ENCODE measurements around the gene TEKT2.

TEKT2 gene

DNA sequence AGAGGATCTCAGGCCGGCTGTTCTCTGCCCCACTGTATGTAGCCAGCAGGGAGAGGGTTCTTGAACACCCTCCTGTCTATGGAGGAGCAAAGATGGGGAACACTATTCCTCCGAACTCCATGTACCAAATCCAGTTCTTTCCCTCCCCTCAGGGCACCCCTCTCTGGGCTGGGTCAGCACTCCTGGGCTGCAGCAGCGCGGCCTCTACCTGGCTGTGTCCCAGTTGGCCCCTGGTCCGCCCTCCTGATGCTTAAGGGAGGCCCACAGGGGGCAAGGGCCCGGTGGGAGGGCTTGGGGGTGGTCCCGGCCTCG is 4.3 kb downstream of the TEKT2 start:
- DNase-seq: no peak

DNA sequence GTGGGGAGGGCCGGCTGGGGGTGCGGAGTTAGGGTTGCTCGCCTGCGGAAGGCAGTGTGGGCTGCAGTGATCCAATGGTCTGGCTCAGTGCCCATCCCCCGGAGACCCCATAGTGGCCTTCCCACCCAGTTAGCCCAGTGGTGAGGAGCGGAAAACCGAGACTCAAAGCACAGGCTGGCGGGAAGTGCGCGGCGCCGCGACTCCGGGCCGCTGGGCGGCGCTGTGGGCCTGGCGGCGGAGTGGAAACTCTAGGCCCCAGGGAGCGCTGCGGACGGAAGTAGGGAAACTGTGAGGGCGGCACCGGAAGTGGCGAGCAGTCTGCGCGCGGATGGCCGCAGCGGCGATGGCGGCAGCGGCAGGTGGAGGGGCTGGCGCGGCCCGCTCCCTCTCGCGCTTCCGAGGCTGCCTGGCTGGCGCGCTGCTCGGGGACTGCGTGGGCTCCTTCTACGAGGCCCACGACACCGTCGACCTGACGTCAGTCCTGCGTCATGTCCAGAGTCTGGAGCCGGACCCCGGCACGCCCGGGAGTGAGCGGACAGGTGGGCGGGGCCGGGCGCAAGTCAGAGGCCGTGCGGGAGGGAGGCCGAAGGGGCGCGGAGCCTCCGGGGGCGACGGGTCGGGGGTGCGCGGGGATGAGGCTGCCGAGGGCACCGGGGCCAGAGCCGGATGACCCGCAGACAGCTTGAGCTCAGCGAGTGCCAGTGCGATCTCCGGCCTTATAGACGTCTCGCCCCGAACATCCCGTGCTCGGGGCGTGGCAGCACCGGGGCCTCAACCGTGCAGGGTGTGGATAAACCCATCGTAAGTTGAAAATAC is 4.9 kb downstream of the TEKT2 start, which contains the start of gene ADPRS:
Gene ADPRS (plus strand): TSS at position 316 of the 816 bp plus-strand sequence. CDS start 13 bp downstream, at position 329.
- DNase-seq: peak; percentile 93

DNA sequence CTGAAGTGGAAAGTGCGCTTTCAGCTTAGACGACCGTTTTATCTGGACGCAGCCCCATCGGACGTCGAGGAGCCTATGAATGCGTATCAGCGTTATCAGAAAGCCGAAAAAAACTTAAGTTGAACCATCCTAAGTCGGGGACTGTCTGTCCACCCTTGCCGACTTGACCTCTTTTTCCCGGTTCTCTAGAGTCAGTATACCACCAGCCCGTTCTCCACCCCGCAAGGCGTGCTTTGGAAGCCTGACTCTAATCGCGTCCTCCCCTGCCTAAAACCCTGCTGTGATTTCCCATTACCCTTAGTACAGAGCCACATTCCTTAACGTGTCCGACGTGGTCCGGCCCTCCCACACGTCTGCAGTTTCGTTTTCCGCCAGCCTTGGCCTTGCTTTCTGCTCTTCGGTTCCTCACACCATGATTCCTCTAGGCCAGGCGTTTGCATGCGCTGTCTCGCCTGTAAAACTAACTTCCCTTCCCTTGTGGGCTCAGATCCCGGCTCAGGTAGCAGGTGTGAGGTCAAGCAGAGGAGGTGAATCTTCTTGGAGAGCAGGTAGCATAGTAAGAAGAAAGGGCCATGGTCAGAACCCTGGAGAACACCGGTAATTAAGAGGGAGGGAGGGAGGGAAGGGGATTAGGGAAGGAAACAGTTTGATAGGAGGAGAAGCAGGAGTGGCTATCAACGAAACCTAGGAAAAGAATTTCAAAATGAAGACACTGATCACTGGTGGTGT is 5.7 kb downstream of the TEKT2 start:
- peak; percentile 16 for DNase-seq

DNA sequence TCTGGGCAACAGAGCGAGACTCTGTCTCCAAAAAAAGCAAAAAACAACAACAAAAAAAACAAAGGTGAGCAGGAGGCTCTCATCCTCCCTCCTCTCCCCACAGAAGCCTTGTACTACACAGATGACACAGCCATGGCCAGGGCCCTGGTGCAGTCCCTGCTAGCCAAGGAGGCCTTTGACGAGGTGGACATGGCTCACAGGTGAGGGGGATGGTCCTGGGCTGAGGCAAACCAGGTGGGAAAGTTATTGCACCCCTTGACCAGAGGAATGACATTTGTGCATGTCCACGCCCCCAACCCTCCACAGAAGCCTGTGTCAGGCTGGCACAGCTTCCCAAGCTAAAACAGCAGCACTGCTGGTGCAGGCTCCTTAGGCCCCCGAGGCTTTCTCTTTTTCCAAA is 7.2 kb downstream of the TEKT2 start:
- peak; percentile 16 for DNase-seq

DNA sequence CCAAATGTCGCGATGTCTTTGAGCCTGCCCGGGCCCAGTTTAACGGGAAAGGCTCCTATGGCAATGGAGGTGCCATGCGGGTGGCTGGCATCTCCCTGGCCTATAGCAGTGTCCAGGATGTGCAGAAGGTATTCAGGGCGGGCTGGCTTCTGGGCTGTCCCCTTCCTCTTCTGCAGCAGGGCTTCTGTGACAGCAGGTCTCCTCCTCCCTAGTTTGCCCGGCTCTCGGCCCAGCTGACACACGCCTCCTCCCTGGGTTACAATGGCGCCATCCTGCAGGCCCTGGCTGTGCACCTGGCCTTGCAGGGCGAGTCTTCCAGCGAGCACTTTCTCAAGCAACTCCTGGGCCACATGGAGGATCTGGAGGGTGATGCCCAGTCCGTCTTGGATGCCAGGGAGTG is 7.8 kb downstream of the TEKT2 start:
- peak; percentile 16 for DNase-seq

DNA sequence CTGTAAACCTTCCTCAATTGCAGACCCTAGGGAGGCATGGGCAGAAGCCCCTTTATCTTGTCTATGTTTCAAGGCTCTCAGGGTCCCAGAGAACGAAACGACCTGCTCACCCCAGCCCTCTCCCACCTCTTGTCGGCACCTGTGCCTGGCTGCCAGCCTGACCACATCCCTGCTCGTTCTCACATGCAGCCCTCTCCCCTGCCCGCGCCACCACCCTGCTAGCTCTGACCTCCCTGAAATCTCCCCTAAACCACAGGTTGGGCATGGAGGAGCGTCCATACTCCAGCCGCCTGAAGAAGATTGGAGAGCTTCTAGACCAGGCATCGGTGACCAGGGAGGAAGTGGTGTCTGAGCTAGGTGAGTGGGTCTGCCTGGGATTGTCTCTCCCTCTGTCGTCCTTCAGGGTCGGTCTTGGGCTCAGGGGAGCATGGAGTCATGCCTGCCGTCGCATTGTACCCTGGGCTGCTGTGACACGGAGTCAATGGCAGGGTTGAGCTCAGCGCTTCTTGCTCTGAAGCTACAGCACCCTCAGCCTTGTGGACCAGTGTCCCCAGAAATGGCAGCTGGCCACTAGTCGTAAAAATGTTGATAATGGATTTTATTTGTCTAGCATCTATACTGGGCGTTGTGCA is 8.4 kb downstream of the TEKT2 start:
- DNase-seq: peak; percentile 12

DNA sequence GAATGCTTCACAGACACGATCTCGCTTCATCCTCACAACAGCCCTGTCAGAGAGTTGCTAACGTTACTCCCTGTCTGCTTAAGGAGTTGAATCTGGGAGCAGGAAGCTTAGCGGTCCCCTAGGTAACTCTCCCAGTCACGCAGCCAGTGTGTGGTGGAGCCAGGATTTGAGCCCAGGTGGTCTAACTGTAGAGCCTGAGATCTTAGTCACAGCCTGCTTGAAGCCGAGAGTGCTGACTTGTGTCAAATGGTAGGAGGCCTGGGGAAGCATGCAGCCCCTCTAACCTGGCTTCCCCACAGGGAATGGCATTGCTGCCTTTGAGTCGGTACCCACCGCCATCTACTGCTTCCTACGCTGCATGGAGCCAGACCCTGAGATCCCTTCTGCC is 8.9 kb downstream of the TEKT2 start:
- DNase-seq: peak; percentile 4

DNA sequence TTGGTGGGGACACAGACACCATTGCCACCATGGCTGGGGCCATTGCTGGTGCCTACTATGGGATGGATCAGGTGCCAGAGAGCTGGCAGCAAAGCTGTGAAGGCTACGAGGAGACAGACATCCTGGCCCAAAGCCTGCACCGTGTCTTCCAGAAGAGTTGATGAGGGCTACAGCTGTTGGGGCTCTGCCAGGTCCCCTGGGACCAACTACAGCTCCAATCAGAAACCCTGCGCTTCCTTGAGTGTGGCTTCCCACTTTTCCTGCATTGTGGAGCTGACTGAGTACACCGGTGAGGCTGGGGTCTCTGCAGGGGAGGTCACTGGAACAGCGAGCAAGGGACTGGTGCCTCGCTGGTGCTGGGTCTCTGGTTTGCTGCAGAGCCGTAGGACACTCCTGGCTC is 9.3 kb downstream of the TEKT2 start:
- DNase-seq: peak; percentile 14

DNA sequence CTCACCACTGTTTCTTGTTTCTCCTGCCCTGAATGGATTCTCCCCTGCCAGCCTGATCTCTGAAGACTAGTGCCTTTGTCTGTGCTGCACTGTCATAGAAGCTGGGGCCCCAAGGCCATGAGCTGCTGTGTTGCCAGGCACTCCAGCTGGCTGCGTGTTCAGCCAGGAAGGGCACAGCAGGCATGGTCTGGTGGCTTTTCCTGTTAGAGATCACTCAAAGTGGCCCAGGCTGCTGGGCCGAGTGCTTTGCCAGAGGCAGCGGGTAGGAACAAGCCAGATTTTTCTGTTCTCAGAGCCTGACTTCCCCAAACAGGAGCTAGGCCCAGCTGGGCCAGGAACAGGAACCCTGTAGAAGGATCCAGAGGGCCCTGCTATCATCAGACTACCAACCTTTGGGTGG is 10.0 kb downstream of the TEKT2 start:
- DNase-seq: peak; percentile 15

DNA sequence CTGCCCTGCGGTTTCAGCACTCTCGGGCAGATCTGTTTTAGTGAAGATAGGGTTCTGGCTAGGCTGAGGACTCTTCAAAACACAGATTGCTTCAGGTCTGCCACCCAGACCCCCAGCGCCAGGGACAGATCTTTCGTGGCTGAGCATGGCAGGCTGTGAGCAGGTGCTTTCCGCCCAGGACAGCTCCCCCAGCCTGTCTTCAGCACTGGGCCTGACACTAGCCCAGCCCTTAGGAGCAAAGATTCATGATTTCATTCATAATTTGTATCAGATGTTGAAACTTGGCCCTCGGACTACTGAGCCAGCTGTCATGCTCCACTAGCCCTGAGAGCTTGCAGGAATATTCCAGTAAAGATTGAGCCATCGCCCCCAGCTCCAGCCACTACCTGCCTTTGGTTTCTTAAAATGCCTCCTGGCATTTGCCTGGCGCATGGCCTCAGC is 10.7 kb downstream of the TEKT2 start:
- DNase-seq: peak; percentile 8

DNA sequence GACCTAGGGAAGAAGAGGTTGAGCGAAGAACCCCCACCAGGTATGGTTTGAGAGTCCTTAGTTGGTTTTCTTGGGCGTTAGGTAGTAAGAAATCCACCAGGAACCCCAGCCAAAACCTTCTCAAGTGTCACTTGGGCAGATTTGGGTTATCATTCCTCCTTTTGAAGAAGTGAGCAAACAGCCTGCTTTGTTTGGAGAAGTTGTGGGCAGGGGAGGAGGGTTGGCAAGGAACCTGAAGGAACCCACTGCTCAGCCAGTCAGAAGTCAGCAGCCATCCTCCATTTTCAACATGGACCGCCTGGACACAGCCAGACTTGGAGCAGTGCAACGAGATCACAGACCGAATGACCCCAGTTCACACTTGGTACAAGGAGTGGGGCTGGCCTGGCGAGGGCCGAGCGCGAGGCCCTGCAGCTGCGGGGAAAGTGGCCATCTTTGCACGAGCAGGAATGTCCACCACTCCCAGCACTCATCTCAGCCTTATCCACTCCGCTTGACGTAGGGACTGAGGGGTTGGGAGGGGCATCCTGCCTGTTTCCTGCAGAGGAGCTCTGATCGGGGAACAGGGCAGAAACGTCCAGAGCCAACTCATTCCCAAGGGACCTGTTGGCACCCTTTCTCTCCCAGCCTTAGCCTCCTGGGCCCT is 12.0 kb downstream of the TEKT2 start:
- no peak for DNase-seq

DNA sequence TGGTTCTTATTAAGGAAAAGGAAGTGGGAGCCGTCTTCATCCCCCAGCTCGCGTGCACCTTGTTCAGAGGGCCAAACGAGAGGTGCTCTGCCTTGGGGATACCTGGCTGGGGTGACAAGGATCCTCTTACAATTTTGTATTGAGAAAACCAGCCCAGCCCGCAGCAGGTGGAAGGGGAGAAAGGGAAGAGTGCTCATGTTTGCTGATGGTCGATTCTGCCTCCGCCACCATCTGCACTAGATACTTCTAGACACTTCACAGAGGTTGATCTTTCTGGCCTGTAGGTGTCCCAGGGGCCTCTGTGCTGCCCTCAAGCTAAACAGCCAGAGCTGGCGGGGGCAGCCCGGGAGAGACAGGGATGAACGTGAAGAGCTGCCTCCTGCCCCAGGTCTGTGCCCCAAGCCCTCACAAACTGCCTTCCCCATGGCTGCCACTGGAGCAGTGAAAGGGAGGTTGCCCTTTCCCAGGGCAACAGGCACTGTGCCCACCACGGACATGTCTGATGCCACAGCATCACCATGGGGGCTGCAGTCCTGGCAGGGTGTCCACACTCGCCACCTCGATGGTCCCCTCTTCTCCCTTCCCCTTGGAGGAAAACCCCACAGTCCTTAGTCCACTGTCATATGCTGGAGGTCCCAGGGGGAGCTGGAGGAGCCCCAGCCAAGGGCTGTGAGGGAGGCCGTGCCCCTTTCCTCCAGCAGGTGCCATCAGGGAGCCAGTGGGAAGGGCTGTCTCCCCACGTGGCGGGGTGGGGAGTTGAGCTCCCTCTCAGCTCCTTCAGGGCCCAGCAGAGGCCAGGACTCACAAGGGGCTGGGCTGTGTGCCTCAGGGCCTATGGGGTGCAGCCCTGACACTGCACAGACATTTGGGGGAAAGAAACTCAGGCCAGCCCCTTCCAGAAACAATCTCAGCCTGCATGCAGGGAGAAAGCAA is 12.9 kb downstream of the TEKT2 start:
- DNase-seq: no peak

DNA sequence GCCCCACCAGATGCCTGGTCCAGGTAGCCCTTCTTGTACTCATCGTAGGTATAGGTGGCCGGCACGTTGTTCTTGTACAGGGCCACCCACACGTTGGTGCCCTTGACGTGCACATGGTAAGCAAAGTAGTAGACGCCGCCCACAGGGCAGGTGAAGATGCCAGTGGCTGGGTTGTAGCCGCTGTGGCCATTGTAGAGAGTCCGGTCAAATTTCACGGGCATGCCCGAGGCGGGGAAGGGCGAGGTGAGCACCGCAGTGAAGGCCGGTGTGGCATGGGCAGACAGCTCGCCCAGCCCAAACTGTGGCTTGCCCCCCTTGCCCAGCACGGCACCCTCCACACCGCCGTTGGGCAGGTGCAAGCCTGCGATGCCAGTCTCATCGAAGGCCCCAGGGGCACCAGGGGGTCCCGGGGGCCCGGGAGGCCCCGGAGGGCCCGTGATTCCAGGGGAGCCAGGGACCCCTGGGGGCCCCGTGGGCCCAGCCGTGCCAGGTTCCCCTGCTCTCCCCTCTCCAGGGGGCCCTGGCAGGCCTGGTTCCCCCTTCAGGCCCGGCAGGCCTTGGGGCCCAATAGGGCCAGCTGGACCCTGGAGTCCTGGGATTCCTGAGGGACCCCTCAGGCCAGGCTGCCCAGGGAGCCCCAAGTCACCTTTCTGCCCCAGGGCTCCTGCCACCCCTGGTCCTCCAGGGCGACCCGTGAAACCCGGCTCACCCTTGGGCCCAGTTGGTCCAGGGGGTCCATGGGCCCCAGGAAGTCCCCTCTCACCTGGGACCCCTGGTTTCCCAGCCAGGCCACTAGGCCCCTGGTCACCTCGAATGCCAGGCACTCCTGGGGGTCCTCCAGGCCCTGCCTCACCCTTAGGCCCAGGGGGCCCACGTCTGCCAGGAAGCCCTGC is 14.0 kb downstream of the TEKT2 start:
- no peak for DNase-seq

DNA sequence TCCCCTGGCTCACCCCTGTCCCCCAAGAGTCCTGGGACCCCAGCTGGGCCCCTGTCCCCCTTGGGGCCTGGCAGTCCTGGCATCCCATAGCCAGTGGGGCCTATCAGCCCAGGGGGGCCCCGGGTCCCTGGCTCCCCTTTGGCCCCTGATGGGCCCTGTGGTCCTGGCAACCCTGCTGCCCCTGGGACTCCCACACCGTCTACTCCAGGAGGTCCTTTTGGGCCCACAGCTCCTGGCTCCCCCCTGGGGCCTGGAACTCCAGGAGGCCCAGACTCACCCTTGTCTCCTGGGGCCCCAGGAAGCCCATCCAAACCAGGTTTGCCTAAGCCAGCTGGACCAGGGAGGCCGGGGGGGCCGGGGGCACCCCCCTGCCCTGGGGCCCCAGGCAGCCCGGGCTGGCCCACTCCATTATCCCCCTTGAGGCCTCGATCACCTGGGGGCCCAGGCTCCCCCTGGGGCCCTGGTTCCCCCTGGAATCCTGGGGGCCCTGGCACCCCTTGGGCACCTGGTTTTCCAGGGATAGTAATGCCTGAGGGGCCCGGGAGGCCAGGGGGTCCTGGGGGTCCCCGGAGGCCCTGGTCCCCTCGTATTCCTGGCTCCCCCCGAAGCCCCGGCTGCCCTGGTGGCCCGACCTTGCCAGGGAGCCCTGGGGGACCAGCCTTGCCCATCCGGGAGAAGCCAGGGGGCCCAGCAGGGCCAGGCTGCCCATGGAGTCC is 14.9 kb downstream of the TEKT2 start:
- no peak for DNase-seq

DNA sequence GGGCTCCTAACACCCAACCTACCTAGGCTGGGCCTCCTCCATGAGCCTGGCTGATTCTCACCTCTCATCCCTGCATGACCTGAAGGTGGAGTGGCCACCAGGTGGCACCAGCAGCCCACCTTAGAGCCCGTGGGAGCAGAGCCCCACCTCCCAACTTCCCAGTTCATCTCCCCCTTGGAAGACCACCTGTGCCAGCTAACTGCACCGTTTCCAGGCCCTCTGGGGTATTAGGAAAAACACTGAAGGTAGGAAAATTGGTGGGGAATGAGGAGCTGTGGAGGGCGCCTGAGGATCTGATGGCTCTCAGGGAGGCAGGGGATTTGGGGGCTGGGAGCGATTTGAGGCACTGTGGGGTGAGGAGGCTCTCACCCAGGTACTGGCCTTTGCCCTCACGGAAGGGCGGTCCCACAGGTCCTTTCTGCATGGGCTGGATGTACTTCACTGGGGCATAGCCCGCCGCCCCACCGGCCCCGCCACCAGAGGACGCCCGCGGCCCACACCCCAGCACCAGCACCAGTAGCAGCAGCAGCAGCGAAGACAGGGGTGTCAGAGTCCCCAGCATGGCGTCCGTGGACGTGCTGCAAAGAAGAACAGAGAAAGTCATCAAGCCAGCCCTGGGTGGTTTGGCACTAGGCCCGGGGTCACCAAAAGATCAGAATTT is 15.9 kb downstream of the TEKT2 start:
- DNase-seq: peak; percentile 83

DNA sequence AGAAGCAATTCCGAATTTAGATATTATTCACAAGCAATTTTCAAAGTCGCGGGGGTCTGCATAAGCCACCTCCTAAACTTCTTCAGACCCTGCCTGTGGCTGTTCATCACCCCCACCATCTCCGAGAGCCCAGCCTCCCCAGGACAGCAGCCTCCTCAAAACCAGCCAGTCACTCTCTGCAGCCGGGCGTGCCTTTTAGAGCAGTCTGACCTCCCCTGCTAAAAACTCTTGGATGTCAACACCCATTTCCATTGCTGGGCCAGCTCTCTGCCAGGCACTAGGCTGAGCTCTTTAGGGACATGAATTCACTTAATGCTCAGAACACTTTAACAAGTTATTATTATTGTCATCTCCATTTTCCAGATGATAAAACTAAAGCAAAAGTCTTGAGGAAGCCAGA is 16.5 kb downstream of the TEKT2 start:
- no peak for DNase-seq

DNA sequence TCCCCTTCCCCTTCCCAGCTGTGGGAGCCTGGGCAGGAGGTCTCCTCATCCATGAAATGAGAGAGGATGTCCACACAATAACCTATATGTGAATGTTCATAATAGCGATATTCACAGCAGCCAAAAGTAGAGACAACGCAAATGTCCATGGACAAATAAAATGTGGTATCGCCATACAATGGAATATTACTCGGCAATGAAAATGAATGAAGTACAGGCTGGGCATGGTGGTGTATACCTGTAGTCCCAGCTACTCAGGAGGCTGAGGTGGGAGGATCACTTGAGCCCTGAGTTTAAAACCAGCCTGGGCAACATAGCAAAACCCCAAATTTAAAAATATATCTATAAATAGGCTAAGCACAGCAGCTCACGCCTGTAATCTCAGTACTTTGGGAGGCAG is 17.7 kb downstream of the TEKT2 start:
- no peak for DNase-seq

DNA sequence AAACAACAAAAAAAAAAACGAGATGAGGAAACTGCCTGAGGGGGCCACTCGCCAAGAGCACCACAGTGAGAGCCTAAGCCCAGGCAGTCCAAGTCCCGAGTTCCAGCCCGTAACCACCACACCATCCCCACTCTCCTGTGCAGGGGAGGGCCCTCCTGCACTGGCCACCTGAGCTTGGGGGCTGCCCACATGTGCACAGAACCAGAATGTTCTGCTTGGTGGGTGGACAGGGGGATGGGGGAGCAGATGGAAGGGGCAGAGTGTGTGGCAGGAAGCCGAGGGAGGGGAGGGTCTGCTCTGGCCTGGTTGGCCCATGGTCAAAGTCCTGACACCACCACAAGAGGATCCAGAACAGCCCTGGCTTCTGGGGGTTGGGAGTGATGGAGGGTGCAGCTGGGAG is 22.4 kb downstream of the TEKT2 start:
- DNase-seq: no peak

DNA sequence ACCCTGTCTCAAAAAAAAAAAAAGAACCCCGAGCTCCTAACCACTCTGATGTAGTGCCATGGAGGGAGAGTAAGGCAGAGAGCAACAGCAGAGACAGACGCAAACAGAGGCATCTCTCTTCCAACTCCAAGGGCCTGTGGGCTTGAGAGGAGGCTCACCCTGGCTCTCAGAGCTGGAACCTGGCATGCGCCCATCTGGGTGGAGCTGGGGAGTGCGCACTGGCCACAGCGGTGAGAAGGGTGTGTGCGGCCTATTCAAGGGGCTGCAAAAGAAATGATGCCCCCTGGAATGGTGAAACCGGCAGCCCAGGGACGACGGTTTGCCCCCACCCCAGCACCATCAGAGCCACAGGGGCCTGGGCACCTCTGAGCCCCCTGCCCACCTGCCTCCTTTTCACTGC is 23.5 kb downstream of the TEKT2 start:
- no peak for DNase-seq

DNA sequence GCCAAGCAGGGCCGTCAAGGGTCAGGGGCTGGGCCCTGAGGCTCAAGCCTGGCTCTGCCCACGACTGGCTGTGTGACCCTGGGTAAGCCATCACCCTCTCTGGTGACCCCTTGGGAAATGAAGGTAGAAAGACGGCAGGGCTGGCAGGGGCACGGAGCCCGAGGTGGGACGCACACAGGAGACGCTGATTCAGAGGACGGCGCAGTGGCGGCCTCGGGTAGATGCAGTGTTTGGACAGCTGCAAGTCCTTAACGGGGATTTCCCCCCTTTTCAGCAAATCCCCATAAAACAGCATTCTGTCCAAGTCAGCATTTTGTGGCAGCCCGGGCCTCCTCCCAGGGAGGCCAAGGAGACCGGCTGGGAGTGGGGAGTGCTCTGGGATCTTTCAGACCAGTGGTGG is 24.4 kb downstream of the TEKT2 start:
- no peak for DNase-seq
